B cell (primary cell): ENCODE data around the gene LHX5. TPM values are rescaled to one million over a fixed set of nuclear protein-coding genes. Genes with fewer than 3 reads are reported as not detected.
A peak's percentile ranks its signal among the peaks of the same experiment; 100 is the strongest.

Experiments
- ATAC-seq: fragments of 200-7000 bp; cut with Tn5 transposase; one replicate; pipeline ENCODE4 v1.10.0; 2021; ENCODE audit warnings: low read depth, mild to moderate bottlenecking, moderate number of reproducible peaks, moderate library complexity
- CTCF ChIA-PET: fragments of 350-600 bp; sonication (Branson Sonifier 250); formaldehyde crosslinking; loops from one replicate; lab custom pipeline; 2021; ENCODE audit warnings: antibody characterized with exemption, inconsistent platforms; lab: Charles Lee
- POLR2A ChIA-PET: fragments of 350-600 bp; sonication (Branson Sonifier 250); formaldehyde crosslinking; loops from one replicate; lab custom pipeline; 2021; ENCODE audit warnings: antibody characterized with exemption; lab: Charles Lee
- DNase-seq: peaks from one replicate; pipeline ENCODE4 v3.0.0; 2013
- H2AFZ ChIP-seq: 2 replicates; pipeline ENCODE4 v1.6.1; 2012; ENCODE audit warnings: mild to moderate bottlenecking, low read depth, low read length; ENCODE audit not compliant: insufficient read depth, poor library complexity, severe bottlenecking
- H3K27ac ChIP-seq, 2 donors: 1 replicate in 1 of 2; 2 replicates in 1 of 2; pipeline ENCODE4 v1.5.1; 2012 to 2013; ENCODE audit warnings: low read length in 2 of 2, mild to moderate bottlenecking in 2 of 2, moderate library complexity in 1 of 2
- H3K27me3 ChIP-seq, 4 experiments: fragments of 200-600 bp in 1 of 4; sonication (generic) in 1 of 4; replicated peaks in 1 of 4; 1 replicate in 2 of 4; 2 replicates in 2 of 4; pipeline versions ENCODE4 v1.6.1 to v1.7.0; 2013 to 2016; ENCODE audit warnings: low read length in 3 of 4, mild to moderate bottlenecking in 2 of 4, mixed read lengths in 1 of 4, moderate library complexity in 1 of 4; ENCODE audit not compliant: insufficient read depth in 4 of 4, control insufficient read depth in 3 of 4; ENCODE audit errors: control extremely low read depth in 1 of 4
- H3K36me3 ChIP-seq, 2 experiments: replicated peaks in 1 of 2; 1 replicate in 1 of 2; 2 replicates in 1 of 2; pipeline versions ENCODE4 v1.6.1 to v1.7.1; 2013; ENCODE audit warnings: low read length in 1 of 2; ENCODE audit not compliant: insufficient read depth in 2 of 2, control insufficient read depth in 1 of 2; ENCODE audit errors: control extremely low read depth in 1 of 2, extremely low read depth in 1 of 2
- H3K4me1 ChIP-seq, 2 donors: fragments of 200-600 bp in 1 of 2; sonication (generic) in 1 of 2; 1 replicate in 1 of 2; 2 replicates in 1 of 2; pipeline versions ENCODE4 v1.5.1 to v1.6.1; 2013 to 2017; ENCODE audit warnings: low read length in 2 of 2; ENCODE audit not compliant: control insufficient read depth in 2 of 2, insufficient read depth in 2 of 2
- H3K4me2 ChIP-seq: replicated peaks from 2 replicates; pipeline ENCODE3; 2012; ENCODE audit warnings: mild to moderate bottlenecking, low read depth, low read length; ENCODE audit not compliant: poor library complexity, severe bottlenecking
- H3K4me3 ChIP-seq, 5 experiments: fragments of 200-600 bp in 1 of 5; sonication (generic) in 1 of 5; 1 replicate in 3 of 5; 2 replicates in 2 of 5; pipeline versions ENCODE4 v1.5.1 to v1.7.0; 2011 to 2016; ENCODE audit warnings: low read length in 4 of 5, mild to moderate bottlenecking in 4 of 5, low read depth in 2 of 5, control low read depth in 1 of 5, moderate library complexity in 1 of 5; ENCODE audit not compliant: insufficient read depth in 1 of 5; ENCODE audit errors: control extremely low read depth in 1 of 5, extremely low read depth in 1 of 5
- H3K79me2 ChIP-seq: fragments of 200-600 bp; sonication (generic); one replicate; pipeline ENCODE4 v1.6.0; 2016; ENCODE audit warnings: low read length; ENCODE audit not compliant: control insufficient read depth, insufficient read depth
- H3K9ac ChIP-seq: fragments of 200-600 bp; sonication (generic); 2 replicates; pipeline ENCODE4 v1.6.1; 2017; ENCODE audit warnings: mild to moderate bottlenecking, low read length, moderate library complexity
- H3K9me3 ChIP-seq, 3 donors: one replicate each; pipeline versions ENCODE4 v1.6.1 to v1.7.1; 2013; ENCODE audit warnings: low read length in 2 of 3; ENCODE audit not compliant: control insufficient read depth in 2 of 3, insufficient read depth in 1 of 3; ENCODE audit errors: control extremely low read depth in 1 of 3
- H4K20me1 ChIP-seq: 2 replicates; pipeline ENCODE4 v1.6.0; 2012; ENCODE audit warnings: mild to moderate bottlenecking, low read length; ENCODE audit not compliant: insufficient read depth, control insufficient read depth, poor library complexity, severe bottlenecking
- H3K27ac Mint-ChIP-seq: one replicate; pipeline ENCODE4 v1.8.0; 2021; ENCODE audit warnings: mixed read lengths
- H3K27me3 Mint-ChIP-seq: one replicate; pipeline ENCODE4 v1.8.0; 2021; ENCODE audit warnings: mixed read lengths
- H3K4me1 Mint-ChIP-seq: one replicate; pipeline ENCODE4 v1.8.0; 2021; ENCODE audit warnings: mixed read lengths
- H3K4me3 Mint-ChIP-seq: one replicate; pipeline ENCODE4 v1.8.0; 2021; ENCODE audit warnings: mixed read lengths
- H3K9me3 Mint-ChIP-seq: one replicate; pipeline ENCODE4 v1.8.0; 2022; ENCODE audit warnings: mixed read lengths; ENCODE audit not compliant: insufficient read depth
- CTCF ChIP-seq: fragments of 200-600 bp; IDR thresholded peaks from one replicate; pipeline ENCODE4 v1.8.0; 2022; ENCODE audit warnings: antibody characterized with exemption, mild to moderate bottlenecking
- EZH2 ChIP-seq: IDR thresholded peaks from 2 replicates; pipeline ENCODE4 v1.6.1; 2012; ENCODE audit warnings: borderline replicate concordance, low read depth, mild to moderate bottlenecking, moderate library complexity, low read length; ENCODE audit not compliant: insufficient read depth, poor library complexity, severe bottlenecking
- WGBS: methylation state at CpG from one replicate; pipeline ENCODE4 v1.1.5; 2013; ENCODE audit warnings: missing lambda C conversion rate; ENCODE audit not compliant: insufficient coverage; 5-methylcytosine and 5-hydroxymethylcytosine counted together
- intact Hi-C: fragments of 100-400 bp; cut with micrococcal nuclease; formaldehyde crosslinking; loops from one replicate; pipeline ENCODE4 v1.10.0; 2022
- polyA plus RNA-seq: library from polyadenylated mRNA; depleted of rRNA; stranded (reverse); fragments of >200 nt; gene quantifications from 2 replicates; pipeline ENCODE4 v1.2.3, GENCODE V29; 2012
- total RNA-seq, 2 donors: library from RNA; stranded (reverse); fragments of 120-200 nt in 1 of 2; gene quantifications; 1 replicate in 1 of 2; 2 replicates in 1 of 2; pipeline versions ENCODE4 v1.2.3 to v1.2.4, GENCODE V29; 2013 to 2022

LHX5 gene
- total and polyA plus RNA-seq, 2 donors (not counting 1 experiment from before 2014, with no cell fraction given) = not detected

GRCh38 chr12:113465808-113466453 is 5.7 kb downstream of the LHX5 start:
- Mint-ChIP-seq H3K9me3 (no peaks in the 10 kb centered on the region), H3K4me3 (peak overlapping the region; percentile 62), H3K27ac (no peak overlapping the region), H3K27me3 (peaks cover 54% of the 10 kb centered on the region), H3K4me1 (peaks cover 38% of the 10 kb centered on the region)
- Histone ChIP-seq H3K79me2 (no peaks in the 10 kb centered on the region), H2AFZ (no peak overlapping the region), H3K4me1 (peaks cover 52 to 64% of the 10 kb centered on the region in 2 donors), H3K9me3 (peaks cover 0 to 57% (median 1%) of the 10 kb centered on the region in 3 donors), H3K36me3 (no peaks in the 10 kb centered on the region), H3K4me2 (peak overlapping the region; percentile 68), H3K9ac (no peak overlapping the region), H3K27me3 (peaks cover 0 to 99% (median 63%) of the 10 kb centered on the region in 4 experiments), H3K4me3 (no peak overlapping the region), H3K27ac (no peak overlapping the region), H4K20me1 (no peaks in the 10 kb centered on the region)
- ChIA-PET POLR2A (no interaction called here), CTCF (no interaction called here)
- intact Hi-C loops = no loop called here
- WGBS = 3% methylated on average over 6 of the region's 13 CpGs
- TF ChIP-seq EZH2 = no peak
- DNase-seq (peak; percentile 20), ATAC-seq (no peak)

- Histone ChIP-seq H3K4me2 (peak overlapping the region; percentile 68), H3K79me2 (no peaks in the 10 kb centered on the region), H3K27ac (no peak overlapping the region), H2AFZ (peak overlapping the region; percentile 0), H3K9me3 (peaks cover 0 to 57% (median 1%) of the 10 kb centered on the region in 3 donors), H3K36me3 (no peaks in the 10 kb centered on the region), H3K9ac (no peak overlapping the region), H3K27me3 (peaks cover 0 to 90% (median 63%) of the 10 kb centered on the region in 4 experiments), H3K4me3 (no peak overlapping the region), H4K20me1 (no peaks in the 10 kb centered on the region), H3K4me1 (peaks cover 52 to 64% of the 10 kb centered on the region in 2 donors)
- DNase-seq (peak; percentile 28), ATAC-seq (no peak)
- Mint-ChIP-seq H3K27ac (no peak overlapping the region), H3K27me3 (peaks cover 51% of the 10 kb centered on the region), H3K9me3 (no peaks in the 10 kb centered on the region), H3K4me3 (peak overlapping the region; percentile 26), H3K4me1 (peaks cover 38% of the 10 kb centered on the region)
- ChIA-PET CTCF (no interaction called here), POLR2A (no interaction called here)
- intact Hi-C loops = no loop called here
- 5% methylated on average over 43 of the region's 64 CpGs for WGBS
- TF ChIP-seq CTCF = no peak
- peak; percentile 70 for TF ChIP-seq EZH2
These were observed 6.6 kb downstream of the LHX5 start for GRCh38 chr12:113464852-113465719.
